ENCODE data around the gene PRKAG1. TPM values are rescaled to one million over a fixed set of nuclear protein-coding genes. Genes with fewer than 3 reads are reported as not detected.

PRKAG1 gene
- polyA plus RNA-seq, 1 experiment: 94.1 TPM

DNA sequence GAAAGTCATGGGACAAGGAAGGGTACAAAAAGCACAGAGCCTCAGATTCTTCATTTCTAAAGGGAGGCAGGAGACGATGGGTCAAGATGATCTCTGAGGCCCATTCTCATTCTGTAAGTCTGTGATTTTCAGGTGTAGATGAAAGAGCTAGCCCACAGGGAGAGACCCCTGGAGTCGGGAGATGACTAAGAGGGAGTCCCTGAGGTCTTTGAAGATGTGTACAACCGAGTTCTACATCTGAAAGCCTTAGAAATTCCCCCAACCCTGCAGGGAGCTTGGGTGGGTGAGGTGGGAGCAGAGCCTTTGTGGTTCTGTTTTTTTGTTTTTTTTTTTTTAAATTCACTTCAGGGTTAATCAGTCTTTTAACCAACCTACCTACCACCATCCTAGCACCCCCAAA, 50.1 kb downstream of the PRKAG1 start:
- ChIA-PET CTCF (interaction anchor here (1.3 to 30.1 kb wide), 4 partner anchors 9 to 25 kb away, joined by 3 to 757 read pairs (median 48); partner anchors contain the start of genes ARF3, DDN and WNT1), POLR2A (no interaction called here)
- H3K27me3 ChIP-seq (ENCODE audit: control insufficient read depth, insufficient read depth, low read length): peaks cover 13% of the 10 kb centered on the region
- H3K4me3 ChIP-seq (ENCODE audit: low read depth, low read length): no peak overlapping the region
- TF ChIP-seq, protein P1, sequence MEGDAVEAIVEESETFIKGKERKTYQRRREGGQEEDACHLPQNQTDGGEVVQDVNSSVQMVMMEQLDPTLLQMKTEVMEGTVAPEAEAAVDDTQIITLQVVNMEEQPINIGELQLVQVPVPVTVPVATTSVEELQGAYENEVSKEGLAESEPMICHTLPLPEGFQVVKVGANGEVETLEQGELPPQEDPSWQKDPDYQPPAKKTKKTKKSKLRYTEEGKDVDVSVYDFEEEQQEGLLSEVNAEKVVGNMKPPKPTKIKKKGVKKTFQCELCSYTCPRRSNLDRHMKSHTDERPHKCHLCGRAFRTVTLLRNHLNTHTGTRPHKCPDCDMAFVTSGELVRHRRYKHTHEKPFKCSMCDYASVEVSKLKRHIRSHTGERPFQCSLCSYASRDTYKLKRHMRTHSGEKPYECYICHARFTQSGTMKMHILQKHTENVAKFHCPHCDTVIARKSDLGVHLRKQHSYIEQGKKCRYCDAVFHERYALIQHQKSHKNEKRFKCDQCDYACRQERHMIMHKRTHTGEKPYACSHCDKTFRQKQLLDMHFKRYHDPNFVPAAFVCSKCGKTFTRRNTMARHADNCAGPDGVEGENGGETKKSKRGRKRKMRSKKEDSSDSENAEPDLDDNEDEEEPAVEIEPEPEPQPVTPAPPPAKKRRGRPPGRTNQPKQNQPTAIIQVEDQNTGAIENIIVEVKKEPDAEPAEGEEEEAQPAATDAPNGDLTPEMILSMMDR (IDR thresholded peaks at IDR 0.05; ENCODE audit: insufficient read depth, low read depth, low read length): no peak
- DNase-seq (ENCODE audit: low read depth): no peak
- H3K36me3 ChIP-seq (ENCODE audit: control insufficient read depth, insufficient read depth, low read length): no peaks in the 10 kb centered on the region

DNA sequence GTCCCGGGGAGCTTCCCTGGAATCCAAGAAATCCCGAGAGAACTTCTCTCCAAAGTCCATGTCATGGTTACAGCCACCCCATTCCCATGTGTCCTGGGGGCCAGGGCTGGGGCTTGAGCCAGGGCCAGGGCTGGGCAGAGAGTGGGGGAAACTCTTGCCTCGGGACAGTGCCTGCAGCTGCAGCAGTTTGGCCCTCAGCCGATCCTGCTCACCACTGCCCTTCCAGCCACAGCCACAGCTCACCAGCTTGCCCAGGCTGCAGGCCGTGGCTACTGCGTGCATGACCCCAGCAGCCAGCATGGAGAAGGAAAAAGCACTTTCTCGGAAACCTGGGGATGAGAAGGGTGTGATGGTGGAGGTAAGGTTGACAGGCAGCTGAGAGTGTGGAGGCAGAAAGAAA, 50.6 kb downstream of the PRKAG1 start:
- H3K27me3 ChIP-seq (ENCODE audit: control insufficient read depth, insufficient read depth, low read length): peaks cover 13% of the 10 kb centered on the region
- H3K36me3 ChIP-seq (ENCODE audit: control insufficient read depth, insufficient read depth, low read length): no peaks in the 10 kb centered on the region
- TF ChIP-seq, protein P1 (IDR thresholded peaks at IDR 0.05; ENCODE audit: insufficient read depth, low read depth, low read length): no peak
- DNase-seq (ENCODE audit: low read depth): no peak
- no peak overlapping the region for H3K4me3 ChIP-seq (ENCODE audit: low read depth, low read length)
- POLR2A ChIA-PET: interaction anchor here (0.5 kb wide), 1 partner anchor 24 kb away, joined by 12 read pairs; no protein-coding TSS in a partner anchor
- CTCF ChIA-PET: interaction anchor here (0.6 to 30.1 kb wide), 5 partner anchors 9 to 26 kb away, joined by 3 to 757 read pairs (median 6); partner anchors contain the start of genes ARF3, DDN and WNT1

DNA sequence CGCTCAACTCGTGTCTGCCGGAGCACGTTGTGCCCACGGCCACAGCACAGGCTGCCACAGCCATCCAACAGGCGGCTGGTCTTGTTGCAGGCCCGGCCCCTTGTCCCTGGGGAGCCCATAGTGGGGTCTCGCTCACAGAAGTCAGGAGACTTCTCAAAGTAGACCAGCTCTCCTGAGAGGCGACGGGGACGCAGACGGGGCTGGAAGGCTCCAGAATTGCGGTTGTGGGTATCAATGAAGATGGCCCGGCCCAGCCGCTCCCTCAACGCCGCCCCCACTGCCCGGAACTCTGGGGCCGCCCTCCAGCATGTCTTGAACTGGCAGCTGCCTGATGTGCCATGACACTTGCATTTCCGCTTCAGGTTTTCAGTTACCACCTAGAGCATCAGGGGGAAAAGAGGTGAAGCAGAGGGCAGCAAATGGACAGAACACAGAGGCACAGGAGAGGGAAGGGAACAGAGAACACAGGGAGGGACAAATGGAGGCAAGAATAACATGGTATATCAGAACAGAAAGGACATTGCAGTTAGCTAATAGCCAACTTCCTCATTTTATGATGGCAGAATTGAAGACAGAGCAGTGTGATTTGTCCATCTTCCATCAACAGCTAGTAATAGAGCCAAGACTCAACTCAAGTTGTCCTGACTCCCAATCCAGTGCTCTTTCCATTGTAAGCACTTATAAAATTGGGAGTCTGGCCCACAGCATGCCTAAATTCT, 52.2 kb downstream of the PRKAG1 start:
- CTCF ChIA-PET: interaction anchor here (0.9 to 30.1 kb wide), 6 partner anchors 9 to 36 kb away, joined by 3 to 757 read pairs (median 6); partner anchors contain the start of genes ARF3, DDN and WNT1
- Histone ChIP-seq H3K4me3 (ENCODE audit: low read depth, low read length) (no peak overlapping the region), H3K36me3 (ENCODE audit: control insufficient read depth, insufficient read depth, low read length) (no peaks in the 10 kb centered on the region), H3K27me3 (ENCODE audit: control insufficient read depth, insufficient read depth, low read length) (peaks cover 13% of the 10 kb centered on the region)
- TF ChIP-seq, protein P1 (IDR thresholded peaks at IDR 0.05; ENCODE audit: insufficient read depth, low read depth, low read length): no peak
- no peak for DNase-seq (ENCODE audit: low read depth)
- POLR2A ChIA-PET: no interaction called here

DNA sequence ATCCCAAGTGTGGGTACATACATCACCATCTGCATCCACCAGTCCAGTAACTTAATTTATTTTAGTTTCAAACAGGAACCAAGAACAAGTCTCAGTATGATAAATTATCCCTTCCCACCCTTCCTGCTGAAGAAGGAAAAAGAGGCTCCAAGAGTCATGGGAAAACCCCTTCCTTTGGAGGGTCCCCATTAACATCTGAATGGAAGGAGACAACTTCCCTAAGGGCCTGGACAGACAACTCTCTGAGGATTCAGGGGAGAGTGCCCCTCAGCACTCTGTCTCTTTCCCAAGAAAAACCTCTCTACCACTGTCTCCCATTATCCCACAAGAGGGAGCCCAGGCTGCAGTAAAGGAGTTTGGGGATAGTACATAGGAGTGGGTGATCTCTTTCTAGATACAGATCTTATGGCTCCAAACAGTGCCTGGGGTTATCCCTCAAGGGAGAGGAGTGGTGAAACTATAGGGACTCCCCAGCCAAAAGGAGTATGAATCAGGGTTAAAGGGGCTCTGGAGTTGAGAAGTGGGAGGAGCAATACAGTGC, 53.2 kb downstream of the PRKAG1 start:
- Histone ChIP-seq H3K27me3 (ENCODE audit: control insufficient read depth, insufficient read depth, low read length) (peaks cover 7% of the 10 kb centered on the region), H3K4me3 (ENCODE audit: low read depth, low read length) (no peak overlapping the region), H3K36me3 (ENCODE audit: control insufficient read depth, insufficient read depth, low read length) (no peaks in the 10 kb centered on the region)
- no peak for DNase-seq (ENCODE audit: low read depth)
- CTCF ChIA-PET: interaction anchor here (1.4 to 30.1 kb wide), 3 partner anchors 12 to 28 kb away, joined by 3 to 757 read pairs (median 89); partner anchors contain the start of genes DDN and WNT1
- TF ChIP-seq, protein P1 (IDR thresholded peaks at IDR 0.05; ENCODE audit: insufficient read depth, low read depth, low read length): peak; percentile 57
- POLR2A ChIA-PET: no interaction called here

DNA sequence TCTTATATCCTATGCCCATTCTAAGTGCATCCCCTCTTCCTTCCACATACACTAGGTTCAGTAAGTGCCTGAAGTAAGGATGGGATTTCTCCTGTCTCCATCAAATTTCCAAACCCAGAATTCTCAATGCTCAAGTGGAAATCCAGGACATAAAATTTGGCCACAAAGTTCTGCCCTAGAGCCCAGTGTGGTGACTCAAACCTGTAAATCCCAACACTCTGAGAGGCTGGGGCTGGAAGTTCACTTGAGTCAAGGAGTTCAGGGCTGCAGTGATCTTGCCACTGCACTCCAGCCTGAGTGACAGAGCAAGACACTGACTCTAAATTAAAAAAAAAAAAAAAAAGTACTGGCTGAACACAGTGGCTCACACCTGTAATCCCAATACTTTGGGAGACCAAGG, 56.8 kb downstream of the PRKAG1 start:
- TF ChIP-seq, protein P1 (IDR thresholded peaks at IDR 0.05; ENCODE audit: insufficient read depth, low read depth, low read length): no peak
- no peak for DNase-seq (ENCODE audit: low read depth)
- Histone ChIP-seq H3K4me3 (ENCODE audit: low read depth, low read length) (no peak overlapping the region), H3K36me3 (ENCODE audit: control insufficient read depth, insufficient read depth, low read length) (no peaks in the 10 kb centered on the region), H3K27me3 (ENCODE audit: control insufficient read depth, insufficient read depth, low read length) (peaks cover 2% of the 10 kb centered on the region; the same call in 1 of the 2 replicates)
- ChIA-PET POLR2A (no interaction called here), CTCF (interaction anchor here (0.8 to 30.1 kb wide), 3 partner anchors 10 to 32 kb away, joined by 3 to 757 read pairs (median 89); partner anchors contain the start of genes DDN, WNT1 and WNT10B)
